Measurements from ENCODE around the gene NBEA. TPM values are rescaled to one million over a fixed set of nuclear protein-coding genes. Genes with fewer than 3 reads are reported as not detected.
A peak's percentile ranks its signal among the peaks of the same experiment; 100 is the strongest.

NBEA gene
- total RNA-seq, 2 experiments from 2014 or later, result 0.29 to 0.45 TPM

DNA sequence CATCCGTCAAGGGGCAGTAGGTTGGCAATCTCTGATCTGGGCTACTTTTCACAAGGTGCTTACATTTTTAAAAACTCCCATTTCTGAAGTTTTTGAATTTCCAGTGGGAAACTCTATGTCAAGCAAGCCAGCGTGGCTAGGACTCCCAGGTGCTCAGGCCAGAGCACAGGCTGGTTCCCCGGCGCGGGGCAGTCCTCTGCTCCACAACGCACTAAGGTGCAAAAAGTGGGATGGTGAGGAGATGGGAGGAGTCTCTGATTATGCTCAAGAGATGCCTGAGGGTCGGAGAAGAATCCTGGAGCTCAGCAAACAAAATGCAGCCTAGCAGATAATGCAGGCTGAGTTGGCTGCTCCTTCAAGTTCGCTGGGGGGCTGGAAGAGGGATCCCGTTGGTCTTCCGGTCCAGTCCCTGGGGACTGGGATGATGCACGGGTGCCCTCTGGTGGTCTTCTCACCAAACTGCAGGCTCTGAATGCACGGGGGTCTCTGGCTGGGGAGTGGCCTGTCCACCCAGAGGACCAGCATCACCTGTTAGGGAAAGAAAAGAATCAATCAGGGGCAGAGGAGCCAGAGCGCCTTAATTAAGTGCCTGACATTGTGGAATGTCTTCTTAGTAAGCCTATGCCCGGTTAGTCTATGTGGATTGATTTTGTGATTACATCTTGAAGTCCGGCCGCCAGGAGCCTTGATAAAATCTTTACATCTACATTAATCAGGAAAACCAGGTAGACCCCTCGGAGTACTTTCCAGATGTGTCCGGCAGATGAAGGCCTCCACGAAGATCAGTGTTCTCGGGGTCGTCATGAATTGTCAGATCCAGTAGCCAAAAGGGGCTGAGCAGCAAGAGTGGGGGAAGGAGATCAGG is 778.9 kb downstream of the NBEA start:
- DNase-seq, result peak; percentile 30
- H3K4me3 Mint-ChIP-seq, result no peak overlapping the region
- ChIA-PET CTCF (no interaction called here), POLR2A (no interaction called here)
- peaks cover 7% of the 10 kb centered on the region for H3K4me1 Mint-ChIP-seq
- no peaks in the 10 kb centered on the region for H3K9me3 Mint-ChIP-seq
- peaks cover 8% of the 10 kb centered on the region for H3K27me3 Mint-ChIP-seq
- no peaks in the 10 kb centered on the region for H3K36me3 Mint-ChIP-seq (ENCODE audit: low read depth)
- H3K27ac Mint-ChIP-seq, result no peak overlapping the region

Data from activated CD4-positive, alpha-beta T cell treated with anti-CD3 and anti-CD28 coated beads, Interleukin-2, amount 10 ng/mL, durations not matched to agents 7 days and 5 days (primary cell).